Chondrocyte (in vitro differentiated cells): ENCODE results near the gene NIPA2. TPM values are rescaled to one million over a fixed set of nuclear protein-coding genes. Genes with fewer than 3 reads are reported as not detected.

Experiments used
- DNase-seq: peaks from one replicate; pipeline ENCODE4 v3.0.0; 2021; ENCODE audit warnings: mixed read lengths, low spot score
- H3K27ac Mint-ChIP-seq: one replicate; pipeline ENCODE4 v1.8.0; 2021; ENCODE audit warnings: mild to moderate bottlenecking, moderate library complexity, mixed read lengths; ENCODE audit not compliant: unreplicated experiment
- H3K27me3 Mint-ChIP-seq: 2 replicates; pipeline ENCODE4 v1.8.0; 2021; ENCODE audit warnings: low read depth, mixed read lengths
- H3K36me3 Mint-ChIP-seq: 2 replicates; pipeline ENCODE4 v1.8.0; 2021; ENCODE audit warnings: low read depth, mixed read lengths
- H3K4me1 Mint-ChIP-seq: 2 replicates; pipeline ENCODE4 v1.8.0; 2021; ENCODE audit warnings: low read depth, mild to moderate bottlenecking, mixed read lengths
- H3K4me3 Mint-ChIP-seq: one replicate; pipeline ENCODE4 v1.8.0; 2021; ENCODE audit warnings: mild to moderate bottlenecking, moderate library complexity, mixed read lengths; ENCODE audit not compliant: unreplicated experiment
- H3K9me3 Mint-ChIP-seq: 2 replicates; pipeline ENCODE4 v1.8.0; 2021; ENCODE audit warnings: low read depth, mixed read lengths
- CTCF ChIP-seq: fragments of 200-600 bp; sonication (generic); IDR thresholded peaks from 2 replicates; pipeline ENCODE4 v1.5.0; 2021; ENCODE audit warnings: antibody characterized with exemption, mild to moderate bottlenecking, moderate library complexity
- total RNA-seq: library from RNA; stranded (reverse); gene quantifications from 3 replicates; pipeline ENCODE4 v1.2.1, GENCODE V29; 2021

The NIPA2 gene
- total RNA-seq, 1 donor from 2014 or later, result 59.3 TPM

- H3K27ac Mint-ChIP-seq, result no peak overlapping the region
These were observed 53.2 kb downstream of the NIPA2 start for GRCh38 chr15:22891426-22892210.

GRCh38 chr15:22892333-22892732 lies 53.9 kb downstream of the NIPA2 start:
- DNase-seq, result peak; percentile 60
- no peak for TF ChIP-seq CTCF
- Mint-ChIP-seq H3K9me3 (no peaks in the 10 kb centered on the region), H3K4me3 (no peak overlapping the region), H3K36me3 (peaks cover 11% of the 10 kb centered on the region), H3K27me3 (no peaks in the 10 kb centered on the region), H3K27ac (peak overlapping the region; percentile 47), H3K4me1 (peaks cover 17% of the 10 kb centered on the region)

More at GRCh38 chr15:22891426-22892210, 53.2 kb downstream of the NIPA2 start:
- H3K36me3 Mint-ChIP-seq, result peaks cover 13% of the 10 kb centered on the region
- H3K4me1 Mint-ChIP-seq, result peaks cover 23% of the 10 kb centered on the region
- no peak overlapping the region for H3K4me3 Mint-ChIP-seq
- DNase-seq, result peak; percentile 80
- no peaks in the 10 kb centered on the region for H3K27me3 Mint-ChIP-seq
- H3K9me3 Mint-ChIP-seq, result no peaks in the 10 kb centered on the region
- no peak for TF ChIP-seq CTCF

GRCh38 chr15:22893081-22893480 lies 54.6 kb downstream of the NIPA2 start:
- Mint-ChIP-seq H3K27ac (no peak overlapping the region), H3K4me3 (no peak overlapping the region), H3K36me3 (peaks cover 12% of the 10 kb centered on the region), H3K9me3 (no peaks in the 10 kb centered on the region), H3K4me1 (peaks cover 9% of the 10 kb centered on the region), H3K27me3 (no peaks in the 10 kb centered on the region)
- peak; percentile 86 for DNase-seq
- no peak for TF ChIP-seq CTCF

- no peak for TF ChIP-seq CTCF
- Mint-ChIP-seq H3K27ac (no peak overlapping the region), H3K27me3 (no peaks in the 10 kb centered on the region), H3K36me3 (peaks cover 12% of the 10 kb centered on the region), H3K4me1 (peaks cover 5% of the 10 kb centered on the region), H3K4me3 (no peak overlapping the region), H3K9me3 (no peaks in the 10 kb centered on the region)
- DNase-seq, result peak; percentile 62
These were observed 55.4 kb downstream of the NIPA2 start for GRCh38 chr15:22893881-22894280.

- H3K36me3 Mint-ChIP-seq, result peaks cover 17% of the 10 kb centered on the region
- H3K4me3 Mint-ChIP-seq, result no peak overlapping the region
- peak overlapping the region; percentile 1 for H3K27ac Mint-ChIP-seq
- TF ChIP-seq CTCF, result no peak
- no peaks in the 10 kb centered on the region for H3K9me3 Mint-ChIP-seq
- peak; percentile 29 for DNase-seq
- H3K4me1 Mint-ChIP-seq, result peaks cover 5% of the 10 kb centered on the region
- H3K27me3 Mint-ChIP-seq, result no peaks in the 10 kb centered on the region
These were observed 57.2 kb downstream of the NIPA2 start for GRCh38 chr15:22895465-22896190.
